Measurements from ENCODE around the gene GPR142. TPM values are rescaled to one million over a fixed set of nuclear protein-coding genes. Genes with fewer than 3 reads are reported as not detected.
"Not testable (repeated sequence)": the region's sequence is repeated elsewhere in the genome, so short reads cannot be mapped to it uniquely, and the experiment has no call there.

Gene GPR142
- polyA plus RNA-seq, 1 donor: 0.25 TPM

DNA sequence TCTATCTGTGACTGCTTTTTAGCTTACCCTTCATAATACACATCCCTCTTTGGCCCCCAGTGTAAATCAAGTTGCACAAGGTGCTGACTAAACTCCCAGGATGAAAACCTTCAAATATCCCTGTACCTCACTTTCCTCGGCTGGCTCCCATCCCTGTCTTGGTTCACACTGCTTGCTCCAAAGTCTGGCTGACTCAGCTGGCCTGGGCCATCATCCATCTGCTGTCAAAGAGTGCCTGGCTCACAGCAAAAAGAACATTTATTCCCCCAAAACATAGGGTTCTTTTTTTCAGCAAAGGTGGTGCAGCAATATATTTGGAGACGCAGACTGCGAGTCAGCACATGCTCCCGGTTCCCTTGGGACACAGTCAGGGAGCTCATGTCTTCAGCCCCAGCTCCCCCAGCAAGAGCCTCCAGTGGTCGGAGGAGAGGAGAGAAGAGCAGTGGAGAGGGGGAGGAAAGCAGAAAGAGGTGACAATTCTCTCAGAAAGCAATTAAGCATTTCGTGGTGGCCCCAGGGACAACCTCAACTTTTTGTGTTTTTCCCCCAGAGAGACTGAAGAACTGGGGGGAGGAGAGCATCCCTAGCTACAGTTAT is 26.1 kb downstream of the GPR142 start:
- DNase-seq: no peak

DNA sequence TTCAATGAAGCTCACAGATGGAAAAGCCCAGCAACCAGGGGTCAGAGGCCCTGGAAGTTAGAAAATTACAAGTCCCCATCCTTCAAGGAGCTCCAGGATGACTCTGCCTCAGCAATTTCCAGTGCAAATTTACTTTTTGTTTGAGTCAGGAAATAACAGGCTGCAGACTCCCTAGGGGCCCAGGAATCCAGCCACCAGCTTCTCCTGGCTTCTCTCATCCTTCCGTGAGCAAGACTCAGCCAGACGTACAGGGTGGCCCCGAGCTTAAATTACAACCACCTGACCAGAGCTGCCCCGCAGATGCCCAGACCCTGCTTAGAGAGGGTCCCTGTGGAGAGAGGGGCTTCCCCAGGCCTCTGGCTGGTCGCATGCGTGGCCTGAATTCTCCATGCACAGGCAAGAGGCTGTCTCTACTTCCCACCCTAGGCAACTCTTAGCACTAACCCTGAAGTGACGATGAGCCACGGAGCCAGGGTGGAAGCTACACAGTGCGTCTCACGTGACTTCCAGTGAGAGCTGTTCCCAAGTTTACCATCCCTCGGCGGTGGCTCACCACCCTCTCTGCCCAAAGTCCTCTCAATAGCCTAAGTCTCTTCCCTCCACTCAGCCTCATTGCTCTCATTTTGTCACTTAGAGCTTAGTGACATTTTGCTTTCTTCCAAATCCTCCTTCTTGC is 27.1 kb downstream of the GPR142 start:
- DNase-seq: no peak

DNA sequence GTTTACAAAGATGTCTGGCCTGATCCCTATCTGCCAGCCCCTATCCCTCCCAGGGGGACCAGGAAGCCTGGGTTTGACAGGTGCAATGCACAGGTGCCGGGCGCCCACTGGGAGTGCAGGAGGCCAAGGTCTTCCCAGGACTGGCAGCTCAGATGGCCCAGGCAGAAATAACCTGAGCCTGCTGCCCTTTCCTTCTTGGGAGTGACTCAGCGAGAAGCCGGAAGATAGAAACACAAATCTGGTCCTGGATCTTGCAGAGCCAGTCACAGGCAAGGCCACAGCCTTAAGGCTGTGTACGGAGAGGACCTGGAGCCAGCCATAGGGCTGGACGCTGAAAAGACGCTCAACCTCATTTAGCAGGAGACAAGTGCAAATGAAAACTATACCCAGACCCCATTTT is 27.7 kb downstream of the GPR142 start:
- DNase-seq: no peak

DNA sequence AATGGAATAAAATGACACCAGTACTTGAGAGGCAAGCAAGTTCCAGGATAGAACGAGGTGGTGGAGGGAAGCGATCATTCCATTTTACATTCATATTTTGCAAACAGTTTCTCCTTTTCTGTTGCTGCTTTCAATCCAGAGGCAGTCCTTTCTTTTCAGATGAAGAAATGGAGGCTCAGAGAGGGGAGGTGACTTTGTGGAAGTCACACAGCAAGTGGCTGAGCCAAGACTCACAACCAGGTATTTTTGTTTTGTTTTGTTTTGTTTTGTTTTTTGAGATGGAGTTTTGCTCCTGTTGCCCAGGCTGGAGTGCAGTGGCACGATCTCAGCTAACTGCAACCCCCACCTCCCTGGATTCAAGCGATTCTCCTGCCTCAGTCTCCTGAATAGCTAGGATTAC is 29.3 kb downstream of the GPR142 start:
- DNase-seq: no peak

DNA sequence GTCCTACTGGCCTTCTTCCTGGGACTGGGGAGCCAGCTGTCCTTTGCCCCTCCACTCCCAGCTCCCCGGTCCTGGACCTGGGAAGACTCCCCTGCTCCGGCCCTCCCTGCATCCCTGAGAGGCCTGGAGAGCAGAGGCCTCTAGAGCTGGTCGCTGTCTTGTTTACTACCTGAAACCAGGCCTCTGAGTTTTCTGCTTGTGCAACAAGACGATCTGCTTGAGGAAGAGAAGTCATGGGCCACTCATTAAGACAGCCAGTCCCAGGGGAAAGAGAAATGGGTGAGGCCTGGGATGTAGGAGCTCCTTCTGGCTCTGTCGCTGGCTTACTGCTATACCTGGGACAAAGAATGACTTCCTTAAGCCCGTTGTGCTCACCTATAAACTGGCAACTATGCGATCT is 34.7 kb downstream of the GPR142 start:
- no peak for DNase-seq

DNA sequence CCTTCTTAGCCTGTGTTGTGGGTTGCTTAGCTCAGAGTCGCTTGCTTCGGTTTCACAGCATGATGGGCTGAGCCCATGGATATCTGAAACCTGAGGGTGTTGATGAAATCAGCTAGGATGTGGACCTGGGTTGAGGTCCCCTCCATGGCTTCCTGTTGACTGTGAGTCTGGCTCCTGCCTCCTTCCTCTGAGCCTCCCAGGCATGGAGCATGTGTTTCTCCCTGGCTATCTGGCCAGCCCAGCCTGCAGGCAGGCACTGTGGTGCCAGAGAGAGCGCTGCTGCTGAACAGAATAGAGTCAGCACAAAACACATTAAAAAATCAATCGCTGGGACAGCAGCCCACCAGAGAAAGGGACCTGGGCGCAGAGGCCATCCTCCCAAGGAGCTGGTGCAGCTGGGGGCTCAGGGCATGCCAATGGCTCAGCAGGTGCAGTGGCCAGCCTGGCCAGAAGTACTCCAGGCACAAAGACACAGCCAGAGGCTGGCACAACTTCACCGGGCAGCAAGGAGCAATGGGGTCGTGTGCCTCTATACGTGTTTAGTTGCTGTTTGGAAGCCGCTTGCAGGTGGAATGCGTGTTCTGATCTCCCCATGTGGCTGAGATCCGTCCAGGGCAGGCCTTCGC is 36.3 kb downstream of the GPR142 start:
- DNase-seq: no peak

DNA sequence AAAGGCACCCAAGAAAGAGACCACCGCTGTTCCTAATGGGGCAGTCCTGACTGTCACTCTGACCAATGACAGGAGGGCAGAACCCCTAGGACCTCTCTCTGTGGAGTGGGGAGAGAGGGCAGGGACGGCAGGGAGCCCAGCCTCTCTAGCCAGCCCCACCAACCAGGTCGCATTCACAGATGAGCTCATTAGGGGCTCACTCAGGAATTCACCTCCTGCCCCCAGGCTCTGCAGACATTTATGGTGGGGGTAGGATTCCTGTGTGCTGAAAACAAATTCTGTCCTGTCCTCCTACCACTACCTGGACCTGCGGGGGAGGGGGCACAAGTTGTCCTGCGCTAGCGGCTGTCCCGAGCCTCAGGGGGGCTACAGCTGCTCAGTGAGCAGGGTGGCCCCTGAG is 36.9 kb downstream of the GPR142 start:
- no peak for DNase-seq

DNA sequence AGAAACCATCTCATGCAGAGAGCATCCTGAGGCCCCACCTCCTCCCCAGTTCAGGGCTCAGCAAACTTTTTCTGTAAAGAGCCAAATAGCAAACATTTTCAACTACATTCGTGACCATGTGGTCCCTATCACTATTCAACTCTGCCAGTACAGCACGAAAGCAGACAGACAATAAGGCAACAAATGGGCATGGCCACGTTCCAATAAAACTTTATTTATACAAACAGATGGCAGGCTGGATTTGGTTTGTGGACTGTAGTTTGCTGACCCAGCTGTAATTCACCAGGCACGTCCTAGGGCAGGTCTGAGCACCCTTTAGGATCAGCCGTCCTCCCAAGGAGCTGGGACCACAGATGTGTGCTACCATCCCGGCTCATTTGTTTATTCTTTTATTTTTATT is 37.5 kb downstream of the GPR142 start:
- DNase-seq: no peak

DNA sequence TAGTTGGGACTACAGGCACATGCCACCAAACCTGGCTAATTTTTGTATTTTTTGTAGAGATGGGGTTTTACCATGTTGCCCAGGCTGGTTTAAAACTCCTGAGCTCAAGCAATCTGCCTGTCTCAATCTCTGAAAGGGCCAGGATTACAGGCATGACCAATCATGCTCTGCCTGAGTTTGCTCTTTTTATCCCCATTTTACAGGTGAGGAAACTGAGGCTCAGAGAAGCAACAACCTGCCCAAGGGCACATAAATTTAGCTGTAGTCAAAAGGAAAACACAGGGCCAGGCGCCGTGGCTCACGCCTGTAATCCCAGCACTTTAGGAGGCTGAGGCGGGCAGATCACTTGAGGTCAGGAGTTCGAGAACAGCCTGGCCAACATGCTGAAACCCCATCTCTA is 38.0 kb downstream of the GPR142 start:
- not testable (repeated sequence) for DNase-seq

DNA sequence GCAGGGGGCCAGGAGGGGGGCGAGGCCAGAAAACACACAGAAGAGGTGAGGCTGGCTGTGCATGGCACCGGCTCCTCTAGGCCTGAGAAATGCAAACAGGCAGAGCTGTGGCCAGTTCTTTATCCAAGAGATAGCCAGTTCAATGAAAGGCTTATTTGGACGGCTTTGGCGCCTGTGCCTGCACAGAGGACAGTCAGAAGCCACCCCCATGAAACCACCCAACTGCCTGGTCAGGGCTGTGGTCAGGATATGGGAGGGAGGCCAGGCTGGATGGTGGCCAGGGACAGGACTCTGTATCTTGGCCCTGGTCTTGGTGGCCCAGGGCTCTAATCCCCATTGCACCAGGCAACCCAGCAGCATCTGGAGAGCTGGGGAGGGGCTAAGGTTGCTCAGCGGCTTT is 40.1 kb downstream of the GPR142 start:
- no peak for DNase-seq

DNA sequence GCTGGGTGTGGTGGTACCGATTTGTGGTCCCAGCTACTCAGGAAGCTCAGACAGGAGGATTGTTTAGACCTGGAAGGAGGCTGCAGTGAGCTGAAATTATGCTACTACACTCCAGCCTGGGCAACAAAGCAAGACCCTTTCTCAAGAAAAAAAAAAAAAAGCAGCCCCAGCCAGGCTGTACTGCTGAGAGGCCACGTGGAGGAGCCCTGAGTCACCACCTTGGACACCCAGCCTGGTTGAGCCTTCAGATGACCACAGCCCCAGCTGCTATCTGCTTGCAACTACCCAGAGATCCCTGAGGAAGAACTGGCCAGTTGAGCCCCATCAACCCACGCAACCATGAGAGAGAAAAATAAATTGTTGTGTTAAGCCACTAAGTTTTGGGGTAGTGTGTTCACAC is 41.0 kb downstream of the GPR142 start:
- no peak for DNase-seq

DNA sequence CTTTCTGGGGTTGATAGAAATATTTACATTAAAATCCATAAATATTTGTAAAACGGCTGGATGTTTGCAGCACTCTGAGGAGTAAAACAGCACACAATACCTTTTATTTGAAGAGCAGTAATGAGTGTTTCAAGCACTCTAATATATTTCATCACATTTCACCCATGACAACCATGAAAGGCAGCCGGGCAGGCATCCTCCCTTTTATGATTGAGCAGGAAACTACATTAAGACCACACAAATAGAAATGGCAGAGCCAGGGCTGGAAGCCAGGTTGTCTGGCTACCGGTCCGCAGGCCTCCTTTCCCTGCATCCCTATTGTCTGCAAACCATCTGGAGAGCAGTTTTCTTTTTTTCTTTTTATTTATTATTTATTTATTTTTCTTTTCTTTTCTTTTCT is 41.5 kb downstream of the GPR142 start:
- no peak for DNase-seq

DNA sequence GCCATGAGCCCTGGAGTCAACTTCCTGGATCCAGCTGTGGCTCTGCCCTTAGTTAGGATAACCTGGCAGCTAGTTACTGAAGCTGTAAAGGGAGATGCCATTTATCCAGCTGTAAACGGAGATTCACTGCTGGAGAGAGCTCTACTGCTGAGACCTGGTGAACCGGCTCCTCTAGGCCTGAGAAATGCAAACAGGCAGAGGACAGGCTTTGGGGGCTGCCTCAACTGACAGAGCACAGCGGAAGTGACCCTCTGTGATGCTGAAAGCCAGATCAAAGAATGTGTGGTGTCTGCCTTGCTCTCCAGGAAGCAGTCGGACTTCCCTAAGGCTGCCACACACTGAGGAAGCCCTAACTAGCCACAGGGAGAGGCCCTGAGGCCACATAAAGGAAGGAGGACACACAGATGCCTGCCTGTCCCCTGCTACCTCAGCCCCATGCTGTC is 42.7 kb downstream of the GPR142 start:
- DNase-seq: no peak

DNA sequence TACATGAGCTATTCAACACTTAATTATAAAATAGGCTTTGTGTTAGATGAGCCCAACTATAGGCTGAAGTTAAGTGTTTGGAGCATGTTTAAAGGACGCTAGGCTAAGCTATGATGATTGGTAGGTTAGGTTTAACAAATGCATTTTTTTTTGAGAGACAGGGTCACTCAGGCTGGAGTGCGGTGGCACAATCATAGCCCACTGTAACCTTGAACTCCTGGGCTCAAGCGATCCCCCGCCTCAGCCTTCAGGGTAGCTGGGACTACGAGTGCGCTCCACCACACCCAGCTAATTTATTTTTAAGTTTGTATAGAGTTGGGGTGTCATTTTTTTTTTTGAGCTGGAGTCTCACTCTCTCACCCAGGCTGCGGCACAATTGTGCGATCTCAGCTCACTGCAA is 45.3 kb downstream of the GPR142 start:
- DNase-seq: no peak

DNA sequence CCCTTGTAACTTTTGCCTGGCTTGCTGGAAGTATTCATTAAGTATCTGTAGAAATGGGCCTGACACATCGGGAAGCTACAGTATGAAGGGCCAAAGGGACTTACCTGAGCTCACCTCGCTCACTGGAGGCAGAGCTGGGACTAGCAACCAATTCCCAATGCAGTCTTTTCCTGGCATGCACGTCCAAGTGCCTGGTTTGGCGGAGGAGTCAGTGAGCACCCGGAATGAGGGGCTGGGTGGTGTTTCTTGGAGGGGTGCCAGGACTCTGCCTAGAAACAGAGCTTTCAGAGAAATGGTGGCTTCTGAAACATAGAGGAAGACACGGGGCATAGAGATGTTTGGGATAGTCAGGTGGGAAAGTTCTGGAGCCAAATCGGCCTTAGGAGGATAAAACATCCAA is 46.2 kb downstream of the GPR142 start:
- DNase-seq: no peak

DNA sequence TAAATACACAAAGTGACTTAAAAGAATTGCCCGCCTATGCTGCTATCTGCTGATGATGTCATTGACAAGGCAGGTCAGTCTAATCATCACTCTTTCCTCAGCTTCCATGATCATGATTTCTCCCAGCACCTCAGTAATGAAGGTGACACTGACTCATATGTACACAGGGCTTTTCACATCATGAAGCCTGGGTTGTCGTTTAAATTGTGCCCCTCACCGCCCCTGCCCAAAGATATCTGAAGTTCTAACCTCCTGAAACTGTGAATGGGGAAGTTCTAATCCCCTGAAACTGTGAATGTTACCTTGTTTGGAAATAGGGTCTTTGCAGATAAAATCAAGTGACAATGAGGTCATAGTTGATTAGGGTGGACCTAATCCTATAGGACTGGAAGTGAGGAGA is 47.2 kb downstream of the GPR142 start:
- no peak for DNase-seq

DNA sequence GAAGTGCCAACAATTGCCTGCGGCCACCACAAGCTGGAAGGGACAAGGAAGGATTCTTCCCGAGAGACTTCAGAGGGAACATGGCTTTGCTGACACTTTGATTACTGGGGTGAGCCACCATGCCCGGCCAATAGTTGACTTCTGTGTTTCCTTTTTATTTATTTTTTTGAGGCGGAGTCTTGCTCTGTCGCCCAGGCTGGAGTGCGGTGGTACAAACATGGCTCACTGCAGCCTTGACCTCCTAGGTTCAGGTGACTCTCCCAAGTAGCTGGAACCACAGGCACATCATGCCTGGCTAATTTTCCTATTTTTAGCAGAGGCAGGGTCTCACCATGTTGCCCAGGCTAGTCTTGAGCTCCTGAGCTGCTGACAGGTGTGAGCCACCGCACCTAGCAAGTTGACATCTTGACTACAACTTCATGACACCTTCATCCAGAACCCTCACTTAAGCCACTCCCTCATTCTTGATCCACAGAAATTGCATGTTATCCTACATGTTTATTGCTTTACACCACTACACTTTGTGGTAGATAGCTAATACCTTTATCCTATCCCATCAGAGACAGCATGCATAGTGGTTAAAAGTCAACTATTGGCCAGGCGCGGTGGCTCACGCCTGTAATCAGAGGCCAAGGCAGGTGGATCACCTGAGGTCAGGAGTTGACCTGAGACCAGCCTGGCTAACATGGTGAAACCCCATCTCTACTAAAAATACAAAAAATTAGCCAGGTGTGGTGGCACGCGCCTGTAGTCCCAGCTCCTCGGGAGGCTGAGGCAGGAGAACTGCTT is 48.5 kb downstream of the GPR142 start:
- no peak for DNase-seq

DNA sequence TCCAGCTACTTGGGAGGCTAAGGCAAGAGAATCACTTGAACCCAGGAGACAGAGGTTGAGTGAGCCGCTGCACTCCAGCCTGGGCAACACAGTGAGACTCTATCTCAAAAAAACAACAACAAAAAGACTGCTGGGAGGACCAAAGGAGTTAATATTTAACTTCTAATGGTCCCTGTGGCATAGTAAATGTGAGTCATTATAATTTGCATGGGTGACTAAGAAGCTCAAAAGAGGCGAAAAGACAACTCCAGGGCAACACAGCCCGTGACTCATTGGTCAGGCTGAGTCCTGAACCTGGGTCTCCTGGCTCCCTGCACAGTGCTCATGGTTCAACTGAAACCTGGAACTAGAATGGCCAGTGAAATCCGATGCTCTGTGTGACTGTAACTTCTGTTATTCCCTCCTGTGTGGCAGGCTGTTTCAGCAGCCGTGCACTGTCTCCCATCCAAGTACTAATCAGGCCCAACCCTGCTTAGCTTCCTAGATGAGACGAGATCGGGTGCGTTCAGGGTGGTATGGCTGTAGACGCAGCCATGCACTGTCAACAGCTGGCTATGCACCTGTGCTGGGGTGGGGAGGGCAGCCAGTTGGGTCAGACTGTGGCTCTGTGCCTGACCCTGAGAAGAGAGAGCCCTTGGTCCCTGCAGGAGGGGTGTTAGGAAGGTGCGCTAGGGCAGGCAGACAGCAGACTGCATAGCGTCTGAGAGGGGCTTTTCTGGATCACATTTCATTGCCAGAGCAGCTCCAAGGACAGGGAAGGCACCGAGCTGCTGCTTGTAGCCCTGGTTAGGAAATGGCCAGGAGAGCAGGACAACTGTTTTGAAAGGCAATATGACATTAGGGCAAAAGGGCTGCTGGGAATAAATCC is 50.1 kb downstream of the GPR142 start:
- no peak for DNase-seq

DNA sequence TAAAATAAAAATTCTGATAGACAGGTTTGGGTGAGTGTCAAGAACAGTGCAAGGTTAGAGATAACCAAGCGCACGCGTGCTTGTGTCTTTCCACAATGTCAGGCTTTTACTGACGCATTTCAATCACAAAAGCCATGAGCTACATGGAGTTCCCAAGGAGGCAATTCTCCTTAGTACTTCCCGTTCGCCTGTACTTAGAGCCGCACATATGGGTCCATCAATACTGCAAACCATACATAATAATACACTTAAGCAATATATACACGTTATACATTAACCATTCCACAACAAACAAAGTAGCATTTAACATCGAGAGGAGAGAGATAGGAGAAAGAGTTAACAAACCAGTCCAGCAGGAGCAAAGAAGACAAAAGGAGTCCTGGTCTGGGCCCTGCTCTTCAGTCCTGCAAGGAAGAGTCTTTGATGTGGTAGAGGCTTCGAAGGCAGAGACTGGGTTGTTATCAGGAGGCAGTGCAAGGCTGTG is 52.7 kb downstream of the GPR142 start:
- DNase-seq: no peak

Measured in left kidney (tissue), 2 donors.